Glomerular visceral epithelial cell (primary cell): Measurements from ENCODE around the gene SETDB1.
"Not testable (repeated sequence)": the region's sequence is repeated elsewhere in the genome, so short reads cannot be mapped to it uniquely, and the experiment has no call there.

ENCODE experiments used
- DNase-seq: peaks from one replicate; pipeline ENCODE4 v3.0.0-alpha.2; 2016; ENCODE audit errors: extremely low spot score

SETDB1 gene

DNA sequence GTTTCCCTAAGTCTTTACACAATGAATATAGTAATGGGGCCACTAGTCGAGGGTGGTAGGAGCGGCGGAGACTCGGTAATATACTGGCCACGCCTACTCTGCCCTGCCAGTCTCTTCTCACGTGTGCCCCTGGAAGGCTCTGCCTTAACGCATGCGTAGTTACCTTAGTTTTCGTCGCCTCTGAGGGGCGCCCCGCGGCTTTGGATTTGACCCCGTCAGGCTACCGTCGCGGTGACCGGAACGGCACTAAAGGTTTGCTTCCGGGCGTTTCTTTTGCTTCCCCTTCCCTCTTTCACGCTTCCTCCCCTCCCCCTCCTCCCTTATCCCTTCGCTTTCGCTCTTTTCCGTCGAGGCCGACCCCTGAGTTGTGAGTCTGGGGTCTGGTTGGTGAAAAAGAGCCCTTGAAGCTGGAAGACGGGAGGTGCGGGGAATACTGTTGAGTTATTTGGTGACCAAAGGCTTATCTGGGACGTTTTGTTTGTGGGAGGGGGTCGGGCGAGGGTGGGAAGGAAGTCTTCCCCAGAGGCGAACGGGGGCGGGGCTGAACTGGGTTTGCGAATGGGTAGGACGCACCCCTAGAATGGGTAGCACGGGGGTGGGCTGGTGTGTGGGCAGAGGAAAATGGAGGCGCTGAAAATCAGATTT, at the start of gene SETDB1:
SETDB1 (plus strand) TSS at position 267 of the 645 bp plus-strand sequence. CDS start 1,352 bp downstream, outside the sequence.
- peak; percentile 98 for DNase-seq

DNA sequence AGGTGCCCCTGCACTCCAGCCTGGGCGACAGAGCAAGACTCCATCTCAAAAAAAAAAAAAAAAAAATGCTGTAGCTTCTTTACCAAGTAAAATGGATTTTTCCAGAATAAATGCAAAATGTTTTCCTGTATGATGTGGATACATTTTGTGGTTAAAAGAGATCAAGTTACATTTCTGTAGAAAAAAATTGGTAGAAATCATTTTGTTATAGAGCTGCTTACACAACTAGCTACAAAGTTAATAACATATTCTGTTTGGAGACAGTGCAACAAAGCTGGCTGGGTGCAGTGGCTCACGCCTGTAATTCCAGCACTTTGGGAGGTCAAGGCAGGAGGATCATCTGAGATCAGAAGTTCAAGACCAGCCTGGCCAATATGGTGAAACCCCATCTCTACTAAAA, 47.2 kb upstream of the SETDB1 start:
- not testable (repeated sequence) for DNase-seq

DNA sequence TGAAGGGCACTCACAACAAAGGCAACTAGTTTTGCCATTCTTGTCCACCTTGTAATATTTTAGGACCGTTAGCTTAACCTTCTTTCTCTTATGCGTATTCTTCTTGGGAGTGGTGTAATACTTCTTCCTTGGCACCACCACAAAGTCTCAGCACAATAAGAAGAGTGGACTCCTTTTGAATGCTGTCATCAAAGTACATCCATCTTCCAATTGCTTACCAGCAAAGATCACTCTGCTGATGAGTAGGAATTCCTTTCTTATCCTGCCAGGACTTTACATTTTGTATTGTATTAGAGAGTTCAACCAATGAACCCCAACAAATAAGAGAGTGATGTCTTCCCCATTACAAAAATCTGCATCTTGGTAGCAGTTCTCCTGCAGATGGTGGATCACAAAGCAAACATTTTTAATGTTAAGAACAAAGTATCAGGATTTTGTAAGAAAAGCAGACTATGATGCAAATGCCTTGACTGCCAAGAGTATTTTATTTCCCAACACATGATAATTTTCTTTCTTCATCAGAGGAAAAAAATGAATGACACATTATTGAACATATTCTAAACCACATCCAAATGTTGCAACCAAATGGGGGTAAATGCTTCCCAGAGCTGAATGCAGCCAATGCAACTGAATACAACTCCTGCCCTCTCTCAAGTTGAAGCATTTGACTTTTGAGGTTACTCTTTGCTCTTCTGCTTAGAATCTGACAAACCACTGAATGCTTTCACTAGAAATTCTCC, 44.7 kb upstream of the SETDB1 start:
- DNase-seq = peak; percentile 35

DNA sequence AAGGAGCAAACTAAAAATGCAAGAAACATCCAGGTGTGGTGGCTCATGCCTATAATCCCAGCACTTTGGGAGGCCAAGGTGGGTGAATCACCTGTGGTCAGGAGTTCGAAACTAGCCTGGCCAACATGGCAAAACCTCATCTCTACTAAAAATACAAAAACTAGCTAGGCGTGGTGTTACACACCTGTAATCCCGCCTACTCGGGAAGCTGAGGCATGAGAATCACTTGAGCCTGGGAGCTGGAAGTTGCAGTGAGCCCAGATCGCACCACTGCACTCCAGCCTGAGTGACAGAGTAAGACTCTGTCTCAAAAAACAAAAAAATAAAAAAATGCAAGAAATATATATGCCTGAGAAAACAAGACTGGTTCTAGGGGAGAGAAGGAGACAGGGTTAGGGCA, 43.0 kb upstream of the SETDB1 start:
- not testable (repeated sequence) for DNase-seq

DNA sequence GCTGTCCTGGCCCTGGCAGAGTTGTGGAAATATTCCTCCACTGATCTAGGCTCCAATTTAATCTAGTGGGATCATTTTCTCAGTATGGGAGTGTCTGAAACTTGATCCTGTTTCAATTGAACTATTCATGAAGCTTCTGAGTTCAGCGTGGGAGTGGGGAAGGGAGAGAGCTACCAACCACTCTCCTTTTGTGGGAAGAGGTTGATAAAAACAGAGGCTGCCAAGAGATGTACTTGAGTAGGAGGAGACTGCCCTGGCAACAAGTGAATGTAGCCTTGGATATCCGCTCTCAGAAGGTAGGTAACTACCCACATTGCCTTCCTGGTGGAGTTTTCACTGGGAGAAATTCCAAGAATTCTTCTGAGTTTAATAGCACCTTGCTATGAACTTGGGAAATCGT, 39.1 kb upstream of the SETDB1 start, which contains the start of gene CTXND2:
CTXND2 (plus strand) TSS at position 119 of the 400 bp plus-strand sequence. CDS start 25,179 bp downstream, outside the sequence.
- DNase-seq = no peak

DNA sequence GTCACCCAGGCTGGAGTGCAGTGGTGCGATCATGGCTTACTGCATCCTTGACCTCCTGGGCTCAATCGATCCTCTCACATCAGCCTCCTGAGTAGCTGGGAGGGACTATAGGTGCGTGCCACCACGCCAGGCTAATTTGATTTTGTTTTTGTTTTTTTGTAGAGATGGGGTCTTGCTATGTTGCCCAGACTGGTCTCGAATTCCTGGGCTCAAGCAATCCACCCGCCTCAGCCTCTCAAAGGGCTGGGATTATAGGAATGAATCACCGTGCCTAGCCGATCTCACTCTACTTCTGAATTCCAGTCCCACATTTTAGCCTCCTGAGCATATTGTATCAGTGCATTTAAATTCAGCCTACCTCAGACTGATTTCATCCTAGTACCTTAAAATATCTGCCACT, 37.4 kb upstream of the SETDB1 start:
- DNase-seq = no peak

DNA sequence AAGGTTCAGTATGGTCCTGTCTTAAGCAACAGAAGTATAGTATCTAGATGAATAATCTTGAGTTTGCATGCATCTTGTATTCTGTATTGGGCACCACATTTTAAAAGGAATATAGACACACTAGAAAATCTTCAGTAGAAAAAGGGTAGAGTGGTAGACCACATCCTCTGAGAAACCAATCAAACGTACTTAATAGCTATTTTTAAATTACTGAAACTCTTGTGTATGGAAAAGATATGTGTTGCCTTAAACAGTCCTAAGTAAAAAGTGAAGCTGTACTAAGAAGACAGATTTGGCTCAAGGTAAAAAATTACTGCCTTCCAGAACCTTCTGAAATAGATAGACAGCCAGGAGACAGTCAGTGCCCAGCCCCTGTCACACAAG, 36.1 kb upstream of the SETDB1 start:
- no peak for DNase-seq

DNA sequence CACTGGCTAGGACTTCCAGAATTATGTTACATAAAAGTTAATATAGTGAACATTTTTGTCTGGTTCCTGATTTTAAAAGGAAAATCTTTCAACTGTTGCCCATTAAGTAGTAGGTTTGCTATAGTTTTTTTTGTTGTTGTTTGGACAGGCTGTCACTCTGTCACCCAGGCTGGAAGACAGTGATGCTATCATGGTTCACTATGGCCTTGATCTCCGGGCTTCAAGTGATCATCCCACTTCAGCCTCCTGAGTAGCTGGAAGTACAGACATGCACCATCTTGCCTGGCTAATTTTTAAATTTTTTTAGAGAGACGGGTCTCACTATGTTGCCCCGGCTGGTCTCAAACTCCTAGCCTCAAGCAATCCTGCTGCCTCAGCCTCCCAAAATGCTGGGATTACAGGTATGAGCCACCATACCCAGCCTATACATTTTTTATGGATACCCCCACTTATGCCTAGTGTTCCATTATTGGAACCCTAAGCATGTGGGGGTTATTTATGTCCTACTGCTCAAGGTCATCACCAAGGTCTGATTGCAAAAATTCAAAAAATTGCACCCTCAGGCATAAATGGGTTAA, 32.7 kb upstream of the SETDB1 start:
- DNase-seq = no peak

DNA sequence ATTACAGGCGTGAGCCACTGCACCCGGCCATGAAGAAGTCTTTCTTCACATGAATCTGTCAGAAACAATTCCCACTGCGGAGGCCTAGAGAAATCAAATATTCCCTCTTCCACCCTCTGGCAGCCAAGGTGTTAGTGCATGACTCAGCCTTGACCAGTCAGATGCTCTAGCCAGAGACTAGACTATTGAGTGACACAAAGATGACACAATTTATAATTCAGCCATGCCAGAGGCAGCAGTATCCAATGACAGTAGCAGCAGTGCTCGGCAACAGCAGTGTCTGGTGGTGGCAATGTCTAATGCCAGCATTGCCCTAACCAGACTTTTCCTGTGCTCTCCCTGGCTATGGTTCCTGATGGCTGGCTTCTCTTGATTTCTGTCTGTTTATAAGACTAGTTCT, 30.5 kb upstream of the SETDB1 start:
- peak; percentile 51 for DNase-seq

DNA sequence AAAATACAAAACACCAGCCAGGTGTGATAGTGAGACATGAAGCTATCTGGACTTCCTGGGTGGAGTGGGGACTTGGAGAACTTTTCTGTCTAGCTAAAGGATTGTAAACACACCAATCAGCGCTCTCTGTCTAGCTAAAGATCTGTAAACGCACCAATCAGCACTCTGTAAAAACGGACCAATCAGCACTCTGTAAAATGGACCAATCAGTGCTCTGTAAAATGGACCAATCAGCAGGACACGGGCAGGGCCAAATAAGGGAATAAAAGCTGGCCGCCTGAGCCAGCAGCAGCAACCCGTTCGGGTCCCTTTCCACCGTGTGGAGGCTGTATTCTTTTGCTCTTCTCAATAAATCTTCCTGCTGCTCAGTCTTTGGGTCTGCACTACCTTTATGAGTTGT, 26.4 kb upstream of the SETDB1 start:
- not testable (repeated sequence) for DNase-seq

DNA sequence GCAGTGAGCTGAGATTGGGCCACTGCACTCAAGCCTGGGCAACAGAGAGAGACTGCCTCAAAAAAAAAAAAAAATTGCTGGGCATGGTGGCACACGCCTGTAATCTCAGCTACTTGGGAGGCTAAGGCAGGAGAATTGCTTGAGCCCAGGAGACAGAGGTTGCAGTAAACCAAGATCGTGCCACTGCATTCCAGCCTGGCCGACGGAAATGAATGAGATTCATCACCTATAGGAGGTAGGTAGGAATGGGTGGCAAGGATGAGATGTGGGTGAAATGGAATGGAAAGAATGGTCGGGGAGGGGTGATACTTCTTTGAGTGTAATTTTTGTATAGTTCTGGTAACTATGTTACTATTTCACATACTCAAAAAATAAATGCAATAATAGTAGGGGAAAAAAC, 23.8 kb upstream of the SETDB1 start:
- DNase-seq = no peak

DNA sequence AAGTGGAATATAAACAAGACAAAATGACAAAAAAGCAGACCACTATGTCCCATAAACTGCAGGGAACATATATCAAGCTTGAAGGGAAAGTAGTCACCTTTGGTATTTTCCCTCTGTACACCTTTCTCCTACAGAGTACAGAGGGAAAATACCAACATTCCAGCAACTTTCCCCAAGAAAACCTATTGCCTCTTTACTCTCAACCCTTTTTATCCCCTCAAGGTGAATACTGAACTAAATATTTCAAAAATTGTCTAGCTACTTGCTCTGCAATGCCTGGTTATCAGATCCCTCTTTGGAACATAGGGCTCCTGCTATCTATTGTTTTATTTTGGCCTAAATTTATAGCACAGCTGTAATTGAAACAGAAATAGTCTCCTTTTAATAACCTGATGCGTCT, 23.4 kb upstream of the SETDB1 start:
- no peak for DNase-seq

DNA sequence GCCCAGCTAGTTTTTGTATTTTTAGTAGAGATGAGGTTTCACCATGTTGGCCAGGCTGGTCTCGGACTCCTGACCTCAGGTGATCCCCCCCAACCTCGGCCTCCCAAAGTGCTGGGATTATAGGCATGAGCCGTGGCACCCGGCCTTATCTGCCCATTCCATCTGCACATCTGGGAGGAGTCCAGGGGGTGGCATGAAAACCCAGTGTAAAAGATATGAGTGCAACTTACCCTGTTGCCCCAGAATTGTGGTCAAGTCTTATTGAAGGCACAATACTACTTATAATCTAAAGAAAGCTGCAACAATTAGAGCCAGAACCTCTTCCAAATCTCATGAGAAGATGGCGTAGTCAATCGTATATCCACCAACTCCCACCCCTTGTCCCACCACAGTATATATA, 20.9 kb upstream of the SETDB1 start:
- no peak for DNase-seq

DNA sequence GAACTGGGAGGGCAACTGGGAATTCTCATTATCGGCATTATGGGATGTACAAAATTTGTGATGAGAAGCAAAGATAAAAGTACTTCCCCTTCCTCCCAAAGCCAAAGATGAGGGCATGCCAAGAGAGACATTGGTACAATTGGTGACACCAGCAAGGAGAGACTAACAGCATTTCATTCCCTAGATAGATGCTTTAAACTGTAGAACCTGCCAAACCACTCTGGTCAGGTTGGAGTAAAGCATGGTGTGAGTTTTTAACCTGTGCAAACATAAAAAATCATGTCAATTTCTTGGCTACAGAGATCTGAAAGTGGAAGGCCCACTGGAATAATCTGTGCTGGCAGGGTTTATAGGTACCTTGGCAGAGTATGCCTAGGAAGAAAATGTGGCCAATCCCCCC, 19.8 kb upstream of the SETDB1 start:
- DNase-seq = no peak

DNA sequence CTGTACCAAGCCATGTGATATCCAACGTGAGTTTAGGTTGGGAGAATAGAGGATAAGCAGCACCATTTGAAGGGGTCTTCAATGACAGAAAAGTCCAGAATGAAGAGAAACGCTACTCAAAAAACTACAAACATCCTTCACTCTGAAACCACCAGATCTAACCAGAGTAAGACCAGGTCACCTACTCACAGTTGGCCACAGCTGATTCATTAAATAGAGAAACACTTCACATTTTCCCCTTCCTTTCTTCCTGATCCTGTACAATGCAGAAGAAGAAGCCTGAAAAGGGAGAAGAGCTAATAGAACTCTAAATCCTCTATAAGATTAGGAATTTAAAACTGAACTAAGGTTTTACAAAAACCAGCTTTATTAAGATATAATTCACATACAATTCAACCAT, 19.4 kb upstream of the SETDB1 start:
- no peak for DNase-seq

DNA sequence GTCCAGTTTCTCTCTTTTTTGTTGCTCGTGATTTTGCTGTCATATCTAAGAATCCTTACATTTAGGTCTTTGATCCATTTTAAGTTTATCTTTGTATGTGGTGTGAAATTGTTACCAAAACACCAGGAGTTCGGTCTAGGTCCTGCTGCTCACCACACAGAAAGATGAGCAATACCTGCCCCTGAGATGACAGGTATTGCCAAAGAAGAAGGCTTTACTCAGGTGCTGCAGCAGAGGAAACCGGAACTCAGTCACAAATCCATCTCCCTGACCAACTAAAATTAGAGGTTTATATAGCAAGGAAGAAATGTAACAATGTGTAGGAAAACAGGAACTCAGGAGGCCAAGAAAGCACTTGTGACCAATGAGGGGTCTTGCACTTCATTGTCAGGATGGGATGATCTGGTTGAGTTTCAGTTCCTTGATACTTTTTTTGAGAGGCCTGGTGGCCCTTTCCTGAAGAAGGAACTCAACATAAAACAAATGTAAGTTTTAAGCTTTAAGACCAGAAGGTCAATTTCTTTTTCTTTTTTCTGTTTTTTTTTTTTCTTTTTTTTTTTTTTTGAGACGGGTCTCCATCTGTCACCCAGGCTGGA, 16.5 kb upstream of the SETDB1 start:
- no peak for DNase-seq

DNA sequence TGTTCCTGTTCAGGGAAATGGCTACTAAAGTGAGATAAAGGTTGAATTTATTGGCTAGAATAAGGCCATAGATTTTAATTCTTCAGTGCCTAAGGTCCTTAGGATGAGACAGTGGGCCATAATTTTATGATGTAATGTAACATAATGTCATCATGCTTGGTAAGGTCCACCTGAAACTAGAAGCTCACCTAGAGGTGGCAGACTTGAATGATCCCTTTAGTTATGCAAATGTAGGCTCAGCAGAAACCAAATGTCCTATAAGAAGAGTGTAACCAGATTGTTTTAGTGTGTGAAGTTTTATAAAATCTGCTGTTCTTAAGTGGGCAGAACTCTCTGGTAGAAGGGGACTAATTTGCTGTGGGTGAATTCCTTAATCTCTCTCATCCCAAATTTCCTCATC, 13.5 kb upstream of the SETDB1 start:
- DNase-seq = no peak

DNA sequence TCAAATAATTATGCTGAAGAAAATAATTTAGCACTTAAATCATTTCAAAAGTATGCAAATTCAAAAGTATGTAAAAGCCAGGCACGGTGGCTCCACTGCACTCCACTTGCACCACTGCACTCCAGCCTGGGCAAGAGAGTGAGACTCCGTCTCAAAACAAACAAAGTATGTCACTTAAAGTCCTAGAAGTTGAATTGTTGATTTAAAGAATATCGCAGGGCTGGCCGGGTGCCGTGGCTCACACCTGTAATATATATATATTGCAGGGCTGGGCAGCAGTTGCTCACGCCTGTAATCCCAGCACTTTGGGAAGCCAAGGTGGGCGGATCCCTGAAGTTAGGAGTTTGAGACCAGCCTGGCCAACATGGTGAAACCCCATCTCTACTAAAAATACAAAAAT, 8.8 kb upstream of the SETDB1 start:
- no peak for DNase-seq

DNA sequence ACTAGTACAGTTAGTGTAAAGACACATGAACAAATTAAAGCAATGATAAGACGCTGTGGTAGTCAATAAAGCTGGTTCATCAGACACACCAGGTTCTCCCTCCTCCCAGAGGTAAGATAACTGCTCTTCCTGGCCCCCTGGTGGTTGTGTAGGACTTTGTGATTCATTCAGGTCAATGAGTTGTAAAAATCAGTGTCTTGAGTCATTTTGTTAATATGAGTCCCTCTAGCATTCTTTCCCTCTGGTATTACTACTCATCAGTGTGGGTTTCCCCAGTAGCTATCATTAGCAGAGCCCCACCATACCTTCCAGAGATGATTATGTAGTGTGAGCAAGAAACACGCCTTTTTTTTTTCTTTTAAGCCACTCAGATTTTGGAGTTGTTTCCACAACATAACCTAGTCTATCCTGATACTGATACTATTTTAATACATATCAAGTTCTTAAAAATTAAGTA, 3.6 kb upstream of the SETDB1 start:
- DNase-seq = peak; percentile 87

DNA sequence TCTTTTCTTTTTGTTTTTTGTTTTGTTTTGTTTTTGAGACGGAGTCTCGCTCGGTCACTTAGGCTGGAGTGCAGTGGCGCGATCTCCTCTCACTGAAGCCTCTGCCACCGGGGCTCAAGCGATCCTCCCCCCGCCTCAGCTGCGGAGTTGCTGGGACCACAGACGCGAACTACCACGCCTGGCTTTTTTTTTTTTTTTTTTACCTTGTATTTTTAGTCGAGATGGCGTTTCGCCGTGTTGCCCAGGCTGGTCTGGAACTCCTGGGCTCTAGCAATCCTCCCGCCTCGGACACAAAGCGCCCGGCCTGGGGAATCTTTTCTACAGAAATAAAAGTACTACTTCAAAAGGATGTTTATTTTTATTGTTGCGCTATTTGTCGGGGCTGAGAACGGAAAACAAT, 1.1 kb upstream of the SETDB1 start:
- DNase-seq = no peak

DNA sequence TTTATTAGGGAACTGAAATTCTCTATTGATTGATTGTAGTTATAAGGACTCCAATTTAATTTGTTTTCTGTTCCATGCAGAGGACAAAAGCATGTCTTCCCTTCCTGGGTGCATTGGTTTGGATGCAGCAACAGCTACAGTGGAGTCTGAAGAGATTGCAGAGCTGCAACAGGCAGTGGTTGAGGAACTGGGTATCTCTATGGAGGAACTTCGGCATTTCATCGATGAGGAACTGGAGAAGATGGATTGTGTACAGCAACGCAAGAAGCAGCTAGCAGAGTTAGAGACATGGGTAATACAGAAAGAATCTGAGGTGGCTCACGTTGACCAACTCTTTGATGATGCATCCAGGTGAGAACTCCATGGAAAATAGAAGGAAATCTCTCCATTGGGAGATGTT, 1.5 kb downstream of the SETDB1 start:
- no peak for DNase-seq

DNA sequence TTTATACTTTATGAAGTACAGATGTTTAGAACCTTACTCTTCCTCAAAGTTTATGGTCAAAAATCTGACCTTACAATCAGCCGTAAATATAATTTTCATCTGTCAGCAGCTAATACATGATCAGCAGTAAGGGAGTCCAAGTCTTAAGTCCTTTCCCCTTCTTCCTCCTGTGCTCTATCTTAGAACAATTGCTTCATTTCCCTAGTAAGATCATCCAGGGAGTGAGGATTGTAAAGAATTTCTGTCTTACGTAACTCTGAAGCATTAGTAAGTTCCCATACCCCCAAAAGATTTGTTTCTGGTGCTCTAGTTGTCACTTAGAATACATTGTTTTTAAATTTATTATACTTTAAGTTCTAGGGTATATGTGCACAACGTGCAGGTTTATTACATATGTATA, 2.1 kb downstream of the SETDB1 start:
- no peak for DNase-seq

DNA sequence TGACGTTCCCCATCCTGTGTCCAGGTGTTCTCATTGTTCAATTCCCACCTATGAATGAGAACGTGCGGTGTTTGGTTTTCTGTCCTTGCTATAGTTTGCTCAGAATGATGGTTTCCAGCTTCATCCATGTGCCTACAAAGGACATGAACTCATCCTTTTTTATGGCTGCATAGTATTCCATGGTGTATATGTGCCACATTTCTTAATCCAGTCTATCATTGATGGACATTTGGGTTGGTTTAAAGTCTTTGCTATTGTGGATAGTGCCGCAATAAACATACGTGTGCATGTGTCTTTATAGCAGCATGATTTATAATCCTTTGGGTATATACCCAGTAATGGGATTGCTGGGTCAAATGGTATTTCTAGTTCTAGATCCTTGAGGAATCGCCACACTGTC, 2.6 kb downstream of the SETDB1 start:
- not testable (repeated sequence) for DNase-seq
